Panc1 (cell line): ENCODE measurements around the gene XXYLT1. TPM values are rescaled to one million over a fixed set of nuclear protein-coding genes. Genes with fewer than 3 reads are reported as not detected.

ENCODE experiments used
- ATAC-seq: fragments of 200-7000 bp; cut with Tn5 transposase; 2 replicates; pipeline ENCODE4 v1.9.1; 2020; ENCODE audit warnings: mild to moderate bottlenecking, moderate library complexity
- BruUV-seq: library from RNA; stranded (reverse); fragments of 400-500 nt; replicated peaks from 2 replicates; lab custom pipeline; 2021; lab: Mats Ljungman, UMichigan
- CTCF ChIA-PET: fragments of 300-600 bp; sonication (Branson Sonifier 250); formaldehyde crosslinking; loops from one replicate; lab custom pipeline; 2022; ENCODE audit warnings: antibody characterized with exemption; lab: Charles Lee
- POLR2A ChIA-PET: fragments of 300-600 bp; sonication (Branson Sonifier 250); formaldehyde crosslinking; loops from one replicate; lab custom pipeline; 2022; ENCODE audit warnings: antibody characterized with exemption; lab: Charles Lee
- DNase-seq: peaks from one replicate; pipeline ENCODE4 v3.0.0-alpha.2; 2010; ENCODE audit warnings: low read depth, low spot score
- H3K27ac ChIP-seq: 2 replicates; pipeline ENCODE4 v1.5.1; 2011; ENCODE audit warnings: mild to moderate bottlenecking, low read length, inconsistent platforms
- H3K27me3 ChIP-seq: fragments of 200-500 bp; sonication (Bioruptor generic); 2 replicates; pipeline ENCODE4 v1.6.0; 2014; ENCODE audit warnings: low read length, inconsistent platforms; ENCODE audit not compliant: control insufficient read depth, insufficient read depth
- H3K36me3 ChIP-seq: fragments of 200-500 bp; sonication (Bioruptor generic); 2 replicates; pipeline ENCODE4 v1.5.1; 2014; ENCODE audit warnings: inconsistent platforms, mild to moderate bottlenecking, low read length, moderate library complexity; ENCODE audit not compliant: control insufficient read depth, insufficient read depth
- H3K4me1 ChIP-seq: 2 replicates; pipeline ENCODE4 v1.5.1; 2011; ENCODE audit warnings: inconsistent platforms, mild to moderate bottlenecking, low read length, moderate library complexity; ENCODE audit not compliant: control insufficient read depth, insufficient read depth
- H3K4me3 ChIP-seq, 2 experiments: 2 replicates each; pipeline ENCODE4 v1.5.1; 2011 to 2012; ENCODE audit warnings: low read depth in 2 of 2, low read length in 2 of 2, mild to moderate bottlenecking in 2 of 2, inconsistent platforms in 1 of 2, moderate library complexity in 1 of 2
- H3K9me3 ChIP-seq: fragments of 200-500 bp; sonication (Bioruptor generic); 2 replicates; pipeline ENCODE4 v1.5.1; 2014; ENCODE audit warnings: low read depth, mild to moderate bottlenecking, inconsistent platforms, low read length, moderate library complexity; ENCODE audit not compliant: control insufficient read depth, insufficient read depth
- CTCF ChIP-seq: fragments of 450-650 bp; IDR thresholded peaks from 2 replicates; pipeline ENCODE4 v1.5.1; 2017; ENCODE audit warnings: mild to moderate bottlenecking
- POLR2AphosphoS5 ChIP-seq: IDR thresholded peaks from 2 replicates; pipeline ENCODE4 v1.6.1; 2012; ENCODE audit warnings: mild to moderate bottlenecking, low read depth, low read length, moderate library complexity
- REST ChIP-seq, 2 experiments: IDR thresholded peaks; 2 replicates each; pipeline ENCODE4 v1.6.1; 2011 to 2012; ENCODE audit warnings: low read depth in 2 of 2, control low read depth in 1 of 2, low read length in 1 of 2, mild to moderate bottlenecking in 1 of 2, moderate library complexity in 1 of 2; ENCODE audit not compliant: insufficient read depth in 1 of 2
- SIN3A ChIP-seq: IDR thresholded peaks from 2 replicates; pipeline ENCODE4 v1.6.1; 2012; ENCODE audit warnings: low read depth, mild to moderate bottlenecking, low read length, moderate library complexity, borderline replicate concordance; ENCODE audit not compliant: insufficient read depth
- TCF7L2 ChIP-seq: IDR thresholded peaks from 2 replicates; pipeline ENCODE4 v1.6.1; 2011; ENCODE audit warnings: mild to moderate bottlenecking, low read depth, low read length, inconsistent platforms
- in situ Hi-C: cut with HindIII; loops from 2 replicates; pipeline ENCODE4 v1.10.0; 2016; ENCODE audit warnings: low sequenced_read_pairs, low pct_unique_long_range_greater_than_20kb
- intact Hi-C: fragments of 100-400 bp; cut with micrococcal nuclease; formaldehyde crosslinking; loops from one replicate; pipeline ENCODE4 v1.10.0; 2022; ENCODE audit not compliant: unreplicated experiment
- total RNA-seq: library from RNA; stranded (reverse); gene quantifications from one replicate; pipeline ENCODE4 v1.2.1, GENCODE V29; 2021; ENCODE audit not compliant: unreplicated experiment

The XXYLT1 gene
- total RNA-seq, 1 experiment from 2014 or later: 26.0 TPM

- BruUV-seq: no TSS peak
- POLR2A ChIA-PET: no interaction called here
Measured at GRCh38 chr3:195065142-195065863, 205.7 kb downstream of the XXYLT1 start.

GRCh38 chr3:195064300-195064931 lies 206.5 kb downstream of the XXYLT1 start:
- Histone ChIP-seq H3K9me3 (no peaks in the 10 kb centered on the region), H3K4me1 (no peaks in the 10 kb centered on the region), H3K4me3 (no peak overlapping the region), H3K27ac (peak overlapping the region; percentile 64), H3K36me3 (no peaks in the 10 kb centered on the region), H3K27me3 (no peaks in the 10 kb centered on the region)
- ATAC-seq (no peak), DNase-seq (no peak)
- no TSS peak for BruUV-seq
- ChIA-PET POLR2A (no interaction called here), CTCF (no interaction called here)
- in situ Hi-C loops: no loop called here
- intact Hi-C loops: no loop called here
- TF ChIP-seq SIN3A (no peak), CTCF (no peak), REST (IDR thresholded peaks at IDR 0.05; ENCODE audit: insufficient read depth in 1 of 2, low read depth in 2 of 2, low read length in 1 of 2) (no peak), POLR2AphosphoS5 (no peak)

More at GRCh38 chr3:195065142-195065863, 205.7 kb downstream of the XXYLT1 start:
- intact Hi-C loops (no loop called here), in situ Hi-C loops (no loop called here)
- DNase-seq: no peak
- Histone ChIP-seq H3K27me3 (no peaks in the 10 kb centered on the region), H3K27ac (0 out of 2 replicates have a peak overlapping the region, but pooled peaks have one; percentile 64), H3K4me1 (no peaks in the 10 kb centered on the region), H3K4me3 (no peak overlapping the region), H3K9me3 (no peaks in the 10 kb centered on the region), H3K36me3 (no peaks in the 10 kb centered on the region)
- ATAC-seq: no peak
- CTCF ChIA-PET: no interaction called here
- TF ChIP-seq TCF7L2 (no peak), REST (IDR thresholded peaks at IDR 0.05; ENCODE audit: insufficient read depth in 1 of 2, low read depth in 2 of 2, low read length in 1 of 2) (no peak), POLR2AphosphoS5 (no peak), CTCF (no peak), SIN3A (no peak)
